Natural killer cell (primary cell): Measurements from ENCODE around the gene NOTCH4. TPM values are rescaled to one million over a fixed set of nuclear protein-coding genes. Genes with fewer than 3 reads are reported as not detected.
A peak's percentile ranks its signal among the peaks of the same experiment; 100 is the strongest.
"Not testable (repeated sequence)": the region's sequence is repeated elsewhere in the genome, so short reads cannot be mapped to it uniquely, and the experiment has no call there.

Experiments used
- ATAC-seq, 3 donors: fragments of 150-1000 bp in 2 of 3; fragments of 200-7000 bp in 1 of 3; cut with Tn5 transposase; 1 replicate in 1 of 3; 2 replicates in 2 of 3; pipeline ENCODE4 v1.10.0; 2021; ENCODE audit warnings: mild to moderate bottlenecking in 2 of 3, moderate library complexity in 2 of 3
- DNase-seq, 2 donors: peaks; one replicate each; pipeline versions ENCODE4 v3.0.0 to v3.0.0-alpha.2; 2013 to 2021; ENCODE audit warnings: mixed read lengths in 1 of 2
- H3K27ac ChIP-seq: one replicate; pipeline ENCODE4 v1.5.1; 2013; ENCODE audit warnings: mild to moderate bottlenecking, low read length
- H3K27me3 ChIP-seq: one replicate; pipeline ENCODE4 v1.6.1; 2013; ENCODE audit warnings: low read length; ENCODE audit not compliant: control insufficient read depth, insufficient read depth
- H3K36me3 ChIP-seq: one replicate; pipeline ENCODE4 v1.6.1; 2013; ENCODE audit warnings: low read length; ENCODE audit not compliant: control insufficient read depth, insufficient read depth
- H3K4me1 ChIP-seq: one replicate; pipeline ENCODE4 v1.6.1; 2013; ENCODE audit warnings: low read length; ENCODE audit not compliant: control insufficient read depth, insufficient read depth
- H3K4me3 ChIP-seq: one replicate; pipeline ENCODE4 v1.5.1; 2013; ENCODE audit warnings: low read length
- H3K9me3 ChIP-seq: one replicate; pipeline ENCODE4 v1.6.1; 2013; ENCODE audit warnings: low read length; ENCODE audit not compliant: control insufficient read depth, insufficient read depth
- H3K27ac Mint-ChIP-seq, 2 donors: one replicate each; pipeline ENCODE4 v1.8.0; 2022; ENCODE audit warnings: mild to moderate bottlenecking in 2 of 2, mixed read lengths in 2 of 2, moderate library complexity in 1 of 2
- H3K27me3 Mint-ChIP-seq, 2 donors: one replicate each; pipeline ENCODE4 v1.8.0; 2022; ENCODE audit warnings: low read depth in 2 of 2, mixed read lengths in 2 of 2
- H3K36me3 Mint-ChIP-seq: one replicate; pipeline ENCODE4 v1.8.0; 2022; ENCODE audit warnings: mixed read lengths
- H3K4me1 Mint-ChIP-seq, 2 donors: one replicate each; pipeline ENCODE4 v1.8.0; 2022; ENCODE audit warnings: mixed read lengths in 2 of 2
- H3K4me3 Mint-ChIP-seq: one replicate; pipeline ENCODE4 v1.8.0; 2022; ENCODE audit warnings: mild to moderate bottlenecking, moderate library complexity, mixed read lengths
- H3K9me3 Mint-ChIP-seq, 2 donors: one replicate each; pipeline ENCODE4 v1.8.0; 2022; ENCODE audit warnings: mixed read lengths in 2 of 2
- WGBS: methylation state at CpG from one replicate; pipeline ENCODE4 v1.1.7; 2013; ENCODE audit warnings: missing lambda C conversion rate; ENCODE audit not compliant: insufficient coverage; 5-methylcytosine and 5-hydroxymethylcytosine counted together
- intact Hi-C: fragments of 100-400 bp; cut with micrococcal nuclease; formaldehyde crosslinking; loops from one replicate; pipeline ENCODE4 v1.14.2; 2022
- total RNA-seq, 4 donors: library from RNA; stranded (reverse); fragments of 120-200 nt in 1 of 4; gene quantifications; one replicate each; pipeline versions ENCODE4 v1.2.3 to v1.2.4, GENCODE V29; 2013 to 2022
- TF ChIP-seq, protein P1 (sequence below): fragments of 200-600 bp; IDR thresholded peaks from one replicate; pipeline ENCODE4 v1.8.0; 2022; ENCODE audit warnings: antibody characterized with exemption

NOTCH4 gene
- total RNA-seq, 3 donors from 2014 or later (not counting 1 experiment from before 2014, with no cell fraction given), result 2.6 to 4.8 (median 2.7) TPM

DNA sequence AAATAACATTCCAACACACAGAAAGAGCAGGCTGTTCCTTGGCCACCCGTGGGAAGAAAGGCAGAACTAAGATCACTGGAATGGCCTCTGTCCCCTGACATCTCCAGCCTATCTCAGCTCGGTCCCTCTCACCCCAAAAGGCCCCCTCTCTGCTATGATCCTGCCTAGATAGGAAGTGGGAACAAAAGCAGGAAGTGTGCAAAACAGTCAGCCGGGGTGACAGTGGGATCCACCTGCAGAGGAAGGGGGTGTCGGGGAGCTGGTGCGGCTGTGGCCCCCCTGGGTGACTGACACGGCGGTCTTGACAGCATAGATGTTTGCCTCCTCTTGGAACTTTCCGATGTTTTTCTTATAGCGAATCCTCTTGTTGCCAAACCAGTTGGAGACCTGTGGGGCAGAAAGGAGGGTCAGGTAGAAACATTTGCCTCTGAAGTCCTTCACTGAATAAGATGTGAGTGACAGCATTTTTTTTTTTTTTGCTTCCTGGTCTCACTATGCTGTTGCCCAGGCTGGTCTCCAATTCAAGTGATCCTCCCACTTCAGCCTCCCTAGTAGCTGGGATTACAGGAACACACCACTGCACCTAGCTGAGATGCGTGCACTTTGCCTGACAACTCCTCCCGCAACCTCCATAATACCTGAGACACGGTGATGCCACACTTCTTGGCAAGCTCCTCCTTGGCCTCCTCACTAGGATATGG lies 36.7 kb downstream of the NOTCH4 start:
- Mint-ChIP-seq H3K27ac (peak overlapping the region; percentile 72 to 79), H3K36me3 (peaks cover 19% of the 10 kb centered on the region), H3K27me3 (no peaks in the 10 kb centered on the region), H3K4me3 (peak overlapping the region; percentile 70), H3K4me1 (peaks cover 41 to 67% of the 10 kb centered on the region in 2 donors), H3K9me3 (no peaks in the 10 kb centered on the region)
- H3K4me3 ChIP-seq, result no peak overlapping the region
- 54% methylated on average over 11 of the region's 12 CpGs for whole genome bisulfite sequencing
- intact Hi-C loops, result no loop called here
- no peaks in the 10 kb centered on the region for H3K9me3 ChIP-seq
- no peak for DNase-seq
- TF ChIP-seq, protein P1, sequence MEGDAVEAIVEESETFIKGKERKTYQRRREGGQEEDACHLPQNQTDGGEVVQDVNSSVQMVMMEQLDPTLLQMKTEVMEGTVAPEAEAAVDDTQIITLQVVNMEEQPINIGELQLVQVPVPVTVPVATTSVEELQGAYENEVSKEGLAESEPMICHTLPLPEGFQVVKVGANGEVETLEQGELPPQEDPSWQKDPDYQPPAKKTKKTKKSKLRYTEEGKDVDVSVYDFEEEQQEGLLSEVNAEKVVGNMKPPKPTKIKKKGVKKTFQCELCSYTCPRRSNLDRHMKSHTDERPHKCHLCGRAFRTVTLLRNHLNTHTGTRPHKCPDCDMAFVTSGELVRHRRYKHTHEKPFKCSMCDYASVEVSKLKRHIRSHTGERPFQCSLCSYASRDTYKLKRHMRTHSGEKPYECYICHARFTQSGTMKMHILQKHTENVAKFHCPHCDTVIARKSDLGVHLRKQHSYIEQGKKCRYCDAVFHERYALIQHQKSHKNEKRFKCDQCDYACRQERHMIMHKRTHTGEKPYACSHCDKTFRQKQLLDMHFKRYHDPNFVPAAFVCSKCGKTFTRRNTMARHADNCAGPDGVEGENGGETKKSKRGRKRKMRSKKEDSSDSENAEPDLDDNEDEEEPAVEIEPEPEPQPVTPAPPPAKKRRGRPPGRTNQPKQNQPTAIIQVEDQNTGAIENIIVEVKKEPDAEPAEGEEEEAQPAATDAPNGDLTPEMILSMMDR, result no peak
- H3K4me1 ChIP-seq, result peaks cover 58% of the 10 kb centered on the region
- no peaks in the 10 kb centered on the region for H3K27me3 ChIP-seq
- peaks cover 46% of the 10 kb centered on the region for H3K36me3 ChIP-seq
- ATAC-seq, result no peak
- H3K27ac ChIP-seq, result peak overlapping the region; percentile 2

DNA sequence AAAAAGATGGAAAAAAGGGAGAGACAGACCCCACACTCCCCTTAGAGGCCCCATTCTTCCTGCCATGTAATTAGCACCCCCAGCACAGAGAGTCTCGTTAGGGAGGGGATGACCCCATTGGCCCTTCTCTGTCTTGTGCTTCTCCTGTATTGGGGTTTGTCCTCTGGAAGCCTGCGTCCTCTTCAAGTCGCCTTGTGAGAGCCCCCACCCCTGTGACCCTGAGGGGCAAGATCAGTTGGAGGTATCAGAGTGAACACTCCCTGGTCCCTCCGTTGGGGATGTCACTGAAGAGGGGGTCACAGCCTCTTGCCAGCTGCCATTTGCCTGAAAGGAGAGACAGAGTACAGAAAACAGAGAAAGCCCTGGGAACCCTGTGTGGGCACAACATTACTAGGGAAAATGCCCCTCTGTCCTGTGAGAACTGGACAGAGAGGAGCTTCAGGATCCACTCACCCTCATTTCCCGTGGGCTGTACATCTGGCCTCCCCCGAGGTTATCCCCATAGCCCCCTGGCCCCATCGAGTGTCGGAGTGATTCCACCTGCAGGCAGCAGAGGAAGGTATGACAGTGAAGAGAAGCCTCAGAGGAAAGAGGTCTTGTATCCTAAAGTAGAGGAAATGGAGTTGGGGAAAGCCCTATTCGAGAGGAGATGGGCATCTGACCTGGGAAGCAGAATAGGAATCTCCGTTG lies 37.6 kb downstream of the NOTCH4 start:
- DNase-seq, H3K27me3 Mint-ChIP-seq, intact Hi-C loops, H3K4me3 ChIP-seq, H3K9me3 Mint-ChIP-seq, H3K27me3 ChIP-seq, ATAC-seq, H3K9me3 ChIP-seq: not testable (repeated sequence)
- WGBS, result 81% methylated on average over 10 of the region's 10 CpGs
- peaks cover 49% of the 10 kb centered on the region for H3K4me1 ChIP-seq
- H3K27ac ChIP-seq, result peak overlapping the region; percentile 52
- Mint-ChIP-seq H3K27ac (peak overlapping the region; percentile 72 to 79), H3K4me1 (peaks cover 36 to 59% of the 10 kb centered on the region in 2 donors), H3K4me3 (peak overlapping the region; percentile 70), H3K36me3 (peaks cover 19% of the 10 kb centered on the region)
- peaks cover 51% of the 10 kb centered on the region for H3K36me3 ChIP-seq

DNA sequence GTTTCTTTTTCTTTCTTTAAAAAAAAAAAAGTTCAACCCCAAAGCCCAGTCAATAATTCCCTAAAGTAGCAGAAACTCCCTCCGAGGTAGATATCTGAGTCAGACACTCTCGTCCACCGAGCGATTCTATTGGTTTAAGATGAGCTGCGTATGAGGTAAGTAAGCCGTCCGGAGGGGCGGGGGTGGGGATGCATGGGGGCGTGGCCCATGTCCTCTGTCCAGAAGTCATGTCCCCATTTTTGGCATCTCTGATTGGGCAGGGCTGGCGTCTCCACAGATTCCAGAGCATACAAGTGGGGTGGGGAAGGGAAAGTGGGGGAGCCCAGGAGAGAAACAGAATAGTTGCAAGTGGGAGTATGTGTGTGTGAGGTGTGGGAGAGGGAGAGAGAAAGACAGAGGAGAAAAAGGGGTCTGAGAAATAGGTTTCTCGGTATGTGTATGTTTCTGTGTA lies 38.2 kb downstream of the NOTCH4 start:
- H3K4me3 Mint-ChIP-seq, result peak overlapping the region; percentile 38
- H3K27me3 Mint-ChIP-seq, intact Hi-C loops, H3K27me3 ChIP-seq, H3K9me3 Mint-ChIP-seq, H3K9me3 ChIP-seq, ATAC-seq, H3K4me3 ChIP-seq: not testable (repeated sequence)
- H3K4me1 Mint-ChIP-seq, result peaks cover 36 to 56% of the 10 kb centered on the region in 2 donors
- Histone ChIP-seq H3K36me3 (peaks cover 51% of the 10 kb centered on the region), H3K4me1 (peaks cover 43% of the 10 kb centered on the region), H3K27ac (peak overlapping the region; percentile 52)
- WGBS, result 75% methylated on average over 10 of the region's 11 CpGs
- peak overlapping the region; percentile 72 to 79 for H3K27ac Mint-ChIP-seq
- H3K36me3 Mint-ChIP-seq, result peaks cover 19% of the 10 kb centered on the region
- peak in 1 of 2 donors; percentile 78 for DNase-seq

DNA sequence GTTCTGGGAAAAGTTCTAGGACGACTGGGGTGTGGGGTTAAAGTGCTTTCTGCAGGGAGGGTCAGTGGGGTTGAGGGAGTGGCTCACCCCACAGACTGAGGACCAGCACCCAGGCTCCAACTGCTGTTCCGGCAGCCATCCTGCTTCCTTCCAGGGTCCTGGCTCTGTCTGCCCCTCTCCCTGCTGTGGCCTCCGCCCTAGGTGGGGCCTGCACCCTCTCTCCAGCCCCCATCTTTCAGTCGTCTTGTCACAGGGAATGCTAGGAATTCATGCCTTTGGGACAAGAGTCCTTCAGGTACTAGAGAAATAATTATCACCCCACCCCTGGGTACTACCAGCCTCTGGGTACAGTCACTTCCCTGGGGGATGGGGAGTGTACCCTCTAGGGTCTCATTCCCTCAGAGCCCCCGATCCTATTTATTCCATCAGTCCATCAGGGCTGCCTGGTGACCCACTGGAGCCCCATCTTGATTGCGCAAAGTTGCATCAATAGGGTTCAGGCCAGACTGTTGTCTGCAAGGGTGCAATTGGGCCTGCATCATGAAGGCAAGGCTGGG lies 39.7 kb downstream of the NOTCH4 start, which contains the start of gene AGER:
Gene AGER, minus strand, starts transcription at position 170 of the 557 bp plus-strand sequence. Its CDS starts 31 bp downstream, at position 139.
- H3K36me3 Mint-ChIP-seq, result peaks cover 19% of the 10 kb centered on the region
- peaks cover 56% of the 10 kb centered on the region for H3K36me3 ChIP-seq
- no peak for DNase-seq

More for the DNA sequence above, 39.7 kb downstream of the NOTCH4 start, which contains the start of gene AGER:
- peaks cover 41 to 60% of the 10 kb centered on the region in 2 donors for H3K4me1 Mint-ChIP-seq
- Histone ChIP-seq H3K27me3 (no peaks in the 10 kb centered on the region), H3K4me3 (no peak within 1 kb of the TSS), H3K27ac (no peak within 1 kb of the TSS), H3K9me3 (no peaks in the 10 kb centered on the region), H3K4me1 (peaks cover 40% of the 10 kb centered on the region)
- no peaks in the 10 kb centered on the region for H3K9me3 Mint-ChIP-seq
- H3K4me3 Mint-ChIP-seq, result no peak within 1 kb of the TSS
- TF ChIP-seq, protein P1, result no peak
- no peak for ATAC-seq
- H3K27ac Mint-ChIP-seq, result peak within 1 kb of the TSS; percentile 29 to 49
- intact Hi-C loops, result no loop called here
- 93% methylated on average over 6 of the region's 6 CpGs for WGBS
- no peaks in the 10 kb centered on the region for H3K27me3 Mint-ChIP-seq
